Ascending aorta (tissue), 2 donors: ENCODE data around the gene SLC29A1. TPM values are rescaled to one million over a fixed set of nuclear protein-coding genes. Genes with fewer than 3 reads are reported as not detected.
"Not testable (repeated sequence)": the region's sequence is repeated elsewhere in the genome, so short reads cannot be mapped to it uniquely, and the experiment has no call there.

Experiments
- DNase-seq, 2 donors: peaks; one replicate each; pipeline ENCODE4 v3.0.0-alpha.2; 2019; ENCODE audit warnings: low spot score in 2 of 2
- H3K27ac ChIP-seq, 2 donors: fragments of 200-600 bp; sonication (generic); one replicate each; pipeline ENCODE4 v1.5.1; 2016 to 2017; ENCODE audit warnings: mild to moderate bottlenecking in 1 of 2
- H3K27me3 ChIP-seq: fragments of 200-600 bp; sonication (generic); one replicate; pipeline ENCODE4 v1.5.1; 2017
- H3K36me3 ChIP-seq, 2 donors: fragments of 200-600 bp; sonication (generic); one replicate each; pipeline ENCODE4 v1.5.1; 2016
- H3K4me1 ChIP-seq, 2 donors: fragments of 200-600 bp; sonication (generic); one replicate each; pipeline ENCODE4 v1.5.1; 2016 to 2017; ENCODE audit warnings: mild to moderate bottlenecking in 1 of 2
- H3K4me3 ChIP-seq, 2 donors: fragments of 200-600 bp; sonication (generic); one replicate each; pipeline ENCODE4 v1.5.1; 2016 to 2017; ENCODE audit warnings: mild to moderate bottlenecking in 1 of 2
- H3K9me3 ChIP-seq, 2 donors: fragments of 200-600 bp; sonication (generic); one replicate each; pipeline ENCODE4 v1.5.1; 2016
- CTCF ChIP-seq, 3 experiments: fragments of 200-600 bp in 2 of 3; fragments of 450-650 bp in 1 of 3; sonication (generic) in 2 of 3; IDR thresholded peaks; one replicate each; pipeline ENCODE4 v1.5.1; 2016 to 2019; ENCODE audit warnings: antibody characterized with exemption in 3 of 3, mild to moderate bottlenecking in 1 of 3, moderate library complexity in 1 of 3
- intact Hi-C: fragments of 100-400 bp; cut with DNase I; formaldehyde crosslinking; loops from one replicate; pipeline ENCODE4 v1.15.1; 2023
- total RNA-seq: library from RNA; depleted of rRNA; stranded (reverse); fragments of >200 nt; gene quantifications from one replicate; pipeline ENCODE4 v1.1.0, GENCODE V29; 2016

Gene SLC29A1
- total RNA-seq, 1 donor from 2014 or later: 224 TPM

- no peak for TF ChIP-seq CTCF (IDR thresholded peaks at IDR 0.05)
- Histone ChIP-seq H3K4me3 (no peak overlapping the region), H3K9me3 (no peaks in the 10 kb centered on the region), H3K36me3 (no peaks in the 10 kb centered on the region), H3K4me1 (peaks cover 3 to 7% of the 10 kb centered on the region in 2 donors), H3K27me3 (no peaks in the 10 kb centered on the region), H3K27ac (no peak overlapping the region)
- intact Hi-C loops: no loop called here
- no peak for DNase-seq
These were observed 40.4 kb upstream of the SLC29A1 start for GRCh38 chr6:44182911-44183390.

GRCh38 chr6:44183783-44184182 is 39.6 kb upstream of the SLC29A1 start:
- DNase-seq: no peak
- Histone ChIP-seq H3K27me3 (no peaks in the 10 kb centered on the region), H3K36me3 (no peaks in the 10 kb centered on the region), H3K4me1 (no peaks in the 10 kb centered on the region), H3K27ac (no peak overlapping the region), H3K4me3 (no peak overlapping the region), H3K9me3 (no peaks in the 10 kb centered on the region)
- intact Hi-C loops: no loop called here
- no peak for TF ChIP-seq CTCF (IDR thresholded peaks at IDR 0.05)

- H3K36me3 ChIP-seq, H3K4me3 ChIP-seq, intact Hi-C loops, DNase-seq, H3K9me3 ChIP-seq, H3K4me1 ChIP-seq, H3K27me3 ChIP-seq, H3K27ac ChIP-seq: not testable (repeated sequence)
These were observed 38.0 kb upstream of the SLC29A1 start for GRCh38 chr6:44185356-44185755.

- Histone ChIP-seq H3K36me3 (no peaks in the 10 kb centered on the region), H3K4me1 (no peaks in the 10 kb centered on the region), H3K27ac (peak overlapping the region in 1 of 2 donors; percentile 25), H3K9me3 (no peaks in the 10 kb centered on the region), H3K4me3 (no peak overlapping the region), H3K27me3 (no peaks in the 10 kb centered on the region)
- DNase-seq: no peak
- intact Hi-C loops: no loop called here
- TF ChIP-seq CTCF (IDR thresholded peaks at IDR 0.05): no peak
These were observed 37.3 kb upstream of the SLC29A1 start for GRCh38 chr6:44185953-44186634.

GRCh38 chr6:44186635-44187025 is 36.8 kb upstream of the SLC29A1 start:
- Histone ChIP-seq H3K9me3 (no peaks in the 10 kb centered on the region), H3K4me3 (no peak overlapping the region), H3K36me3 (no peaks in the 10 kb centered on the region), H3K4me1 (no peaks in the 10 kb centered on the region), H3K27ac (peak overlapping the region in 1 of 2 donors; percentile 25), H3K27me3 (no peaks in the 10 kb centered on the region)
- no peak for TF ChIP-seq CTCF (IDR thresholded peaks at IDR 0.05)
- intact Hi-C loops: no loop called here
- DNase-seq: no peak

GRCh38 chr6:44188819-44189218 is 34.6 kb upstream of the SLC29A1 start:
- H3K4me1 ChIP-seq: no peaks in the 10 kb centered on the region
- H3K4me3 ChIP-seq: no peak overlapping the region
- no peak for TF ChIP-seq CTCF (IDR thresholded peaks at IDR 0.05)
- H3K9me3 ChIP-seq: no peaks in the 10 kb centered on the region
- no peak overlapping the region for H3K27ac ChIP-seq
- no peak for DNase-seq
- intact Hi-C loops: no loop called here
- no peaks in the 10 kb centered on the region for H3K36me3 ChIP-seq
- no peaks in the 10 kb centered on the region for H3K27me3 ChIP-seq
